IPS DF 4.7 (cell line): ENCODE measurements around the gene SMIM44.

Source experiments
- DNase-seq: peaks from one replicate; pipeline ENCODE4 v3.0.0-alpha.2; 2013; ENCODE audit warnings: low spot score; ENCODE audit errors: extremely low read depth

Gene SMIM44

GRCh38 chr19:3501780-3502179, 18.5 kb upstream of the SMIM44 start:
- DNase-seq, result no peak

DNA sequence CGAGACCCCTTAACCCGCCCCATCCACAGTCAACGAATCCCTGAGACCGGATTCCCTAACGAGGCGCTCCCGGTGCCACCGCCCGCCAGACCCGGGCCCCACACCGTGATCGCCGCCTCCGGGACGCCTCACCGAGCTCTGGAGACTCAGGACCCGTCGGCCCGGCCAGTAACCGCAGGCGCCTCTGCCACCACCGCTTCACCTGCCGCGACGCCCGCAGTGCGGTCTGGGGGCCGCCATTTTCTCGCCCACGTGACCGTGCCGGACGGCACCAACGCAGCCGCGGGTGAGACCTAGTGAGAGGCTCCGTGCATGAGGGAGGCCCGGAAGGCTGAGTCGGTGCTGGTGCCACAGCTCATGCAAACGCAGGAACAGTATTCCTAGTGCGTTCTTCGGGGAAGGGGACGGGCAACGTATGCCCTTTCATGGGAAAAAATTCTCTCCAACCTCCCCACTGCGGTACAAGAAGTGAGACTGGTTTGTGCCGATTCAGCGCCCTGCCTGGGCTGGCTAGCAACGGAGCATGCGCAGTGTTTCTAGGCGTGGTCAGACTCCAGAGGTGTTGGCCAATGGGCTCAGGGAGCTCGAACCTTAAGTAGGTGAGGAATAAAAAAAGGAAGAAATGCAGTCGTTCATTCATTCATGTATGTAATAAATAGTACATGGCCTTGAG, 17.3 kb upstream of the SMIM44 start, which contains the start of gene DOHH:
DOHH (minus strand) TSS at position 246 of the 673 bp plus-strand sequence. CDS start 3,860 bp downstream, outside the sequence.
- peak; percentile 94 for DNase-seq

DNA sequence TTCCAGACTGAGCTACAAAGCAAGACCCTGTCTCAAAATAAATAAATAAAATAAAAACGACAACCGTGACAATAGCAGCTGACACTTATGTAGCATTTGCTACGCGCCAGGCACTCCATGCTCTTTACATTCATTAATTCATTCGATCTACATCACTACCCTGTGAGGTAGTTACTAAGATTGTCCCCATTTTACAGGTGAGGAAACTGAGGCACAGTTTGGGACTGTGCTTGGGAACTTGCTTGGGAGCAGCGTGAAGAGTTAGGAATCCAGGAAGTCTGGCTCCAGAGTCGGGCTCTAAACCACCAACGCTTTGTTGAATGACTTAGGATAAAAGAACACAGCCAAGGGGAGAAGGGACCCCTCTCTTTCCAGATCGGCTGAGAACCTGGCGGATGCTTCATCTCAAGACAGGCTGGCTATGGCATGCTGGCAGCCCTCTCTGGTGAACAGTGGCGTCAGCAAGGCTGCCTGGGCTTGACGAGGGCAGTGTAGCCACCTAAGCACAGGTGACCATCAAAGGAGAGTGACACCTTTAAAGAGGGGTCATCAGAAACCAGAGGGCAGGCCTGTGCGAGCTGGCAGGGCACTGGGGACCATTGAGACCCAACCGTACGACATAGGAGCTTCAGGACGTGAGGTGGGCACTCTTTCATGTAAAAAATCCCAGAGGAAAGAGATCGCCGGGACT, 16.6 kb upstream of the SMIM44 start:
- DNase-seq, result no peak

GRCh38 chr19:3497757-3498520, 14.7 kb upstream of the SMIM44 start:
- DNase-seq, result no peak

GRCh38 chr19:3496392-3497273, 13.4 kb upstream of the SMIM44 start:
- DNase-seq, result no peak

GRCh38 chr19:3494559-3494958, 11.3 kb upstream of the SMIM44 start:
- no peak for DNase-seq

DNA sequence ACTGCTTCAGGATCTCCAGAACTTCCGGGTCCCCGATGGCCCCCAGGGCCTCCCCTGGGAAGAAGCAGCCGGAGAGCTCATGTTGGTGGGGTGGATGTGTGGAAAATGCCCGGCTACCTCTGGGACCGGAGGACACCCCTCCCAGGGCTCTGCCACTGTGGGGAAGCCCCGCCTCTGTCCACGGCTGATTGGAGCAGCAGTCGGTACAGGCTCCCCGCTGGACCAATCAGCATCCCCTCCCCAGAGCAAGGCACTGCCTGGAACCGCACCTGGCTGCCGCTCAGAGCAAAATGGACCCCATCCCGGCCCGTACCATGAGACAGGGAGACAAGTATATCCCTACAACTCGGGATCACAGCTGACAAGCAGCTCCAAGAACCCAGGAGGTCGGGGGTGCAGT, 10.8 kb upstream of the SMIM44 start:
- DNase-seq, result no peak

DNA sequence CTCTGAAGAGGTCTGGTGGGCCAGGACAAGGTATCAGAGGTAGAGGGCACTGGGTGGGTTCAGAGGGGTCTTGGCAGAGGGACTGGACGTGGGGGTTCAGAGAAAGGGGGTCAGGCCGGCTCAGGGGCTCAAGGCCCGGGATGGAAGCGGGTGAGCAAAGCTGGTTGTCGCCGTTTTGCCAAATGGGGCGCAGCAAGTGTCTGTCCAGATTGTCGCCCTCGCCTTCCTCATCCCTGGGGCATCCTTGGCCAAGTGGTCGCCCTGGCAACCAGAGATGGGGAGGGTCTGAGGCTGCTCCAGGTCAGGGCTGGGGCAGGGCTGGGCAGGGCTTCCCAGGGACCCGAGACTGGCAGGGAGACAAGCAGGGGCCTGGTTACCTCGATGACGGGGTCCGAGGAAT, 10.4 kb upstream of the SMIM44 start:
- no peak for DNase-seq

GRCh38 chr19:3492919-3493318, 9.7 kb upstream of the SMIM44 start:
- no peak for DNase-seq

DNA sequence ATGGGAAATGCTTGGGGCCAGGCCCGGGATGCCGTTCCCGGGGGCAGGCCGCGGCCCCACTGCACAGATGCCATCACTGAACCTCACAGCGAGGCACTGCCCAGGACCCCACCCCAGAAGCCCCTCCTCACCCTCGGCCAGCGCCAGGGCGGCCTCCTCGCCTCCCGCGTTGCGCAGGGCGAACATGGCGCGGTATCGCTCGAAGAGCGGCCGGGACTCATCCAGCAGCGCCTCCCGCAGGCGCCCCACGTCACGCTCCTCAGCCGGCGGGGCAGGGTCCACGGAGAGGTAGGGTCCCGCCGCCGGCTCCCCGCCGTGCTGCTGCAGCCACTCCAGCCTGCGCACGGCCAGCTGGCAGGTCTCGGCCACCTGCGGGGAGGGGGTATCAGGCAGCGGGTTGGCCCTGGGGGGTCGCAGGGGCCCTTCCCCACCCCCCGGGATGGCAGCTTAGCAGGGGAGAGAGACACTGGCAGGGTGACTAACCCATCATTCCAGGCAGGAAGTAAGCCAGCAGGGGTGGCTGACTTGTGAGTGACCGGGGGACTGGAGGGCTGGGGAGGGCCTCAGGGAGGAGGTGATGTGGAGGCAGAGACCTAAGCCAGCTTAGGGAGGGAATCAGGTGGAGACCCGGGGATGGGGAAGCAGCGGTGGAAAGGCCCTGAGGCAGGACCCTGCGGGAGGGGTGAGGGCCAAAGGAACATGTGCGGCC, 9.0 kb upstream of the SMIM44 start:
- DNase-seq, result no peak

DNA sequence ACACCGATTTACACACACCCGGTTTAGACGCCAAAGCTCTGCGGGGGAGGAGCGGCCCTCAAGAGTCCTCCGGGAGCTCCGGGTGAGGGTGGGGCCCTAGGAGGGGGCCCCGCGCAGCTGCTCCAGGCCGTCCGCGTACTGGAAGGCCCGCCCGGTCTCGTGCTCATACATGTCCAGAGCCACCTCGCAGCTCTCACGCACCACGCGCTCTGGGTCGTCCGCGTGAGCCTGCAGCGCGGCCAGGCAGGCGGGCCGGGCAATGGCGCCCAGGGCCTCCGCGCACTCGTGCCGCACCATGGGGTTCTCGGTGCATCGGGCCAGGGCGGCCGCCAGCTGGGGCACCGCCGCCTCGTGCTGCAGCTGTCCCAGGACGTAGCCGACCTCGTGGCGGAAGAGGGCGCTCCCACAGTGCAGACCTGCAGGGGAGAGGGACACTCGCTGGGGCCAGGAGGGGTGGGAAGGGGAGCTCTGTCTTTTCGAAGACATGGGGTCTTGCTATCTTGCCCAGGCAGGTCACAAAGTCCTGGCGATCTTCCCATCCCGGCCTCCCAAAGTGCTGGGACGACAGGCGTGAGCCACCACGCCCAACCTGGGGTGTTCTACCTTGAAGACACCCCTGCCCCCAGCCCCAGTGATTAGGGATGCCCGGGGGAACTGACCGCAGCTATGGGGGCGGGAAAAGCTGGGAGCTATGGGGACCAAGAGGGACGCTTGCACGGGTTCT, 8.3 kb upstream of the SMIM44 start:
- no peak for DNase-seq

DNA sequence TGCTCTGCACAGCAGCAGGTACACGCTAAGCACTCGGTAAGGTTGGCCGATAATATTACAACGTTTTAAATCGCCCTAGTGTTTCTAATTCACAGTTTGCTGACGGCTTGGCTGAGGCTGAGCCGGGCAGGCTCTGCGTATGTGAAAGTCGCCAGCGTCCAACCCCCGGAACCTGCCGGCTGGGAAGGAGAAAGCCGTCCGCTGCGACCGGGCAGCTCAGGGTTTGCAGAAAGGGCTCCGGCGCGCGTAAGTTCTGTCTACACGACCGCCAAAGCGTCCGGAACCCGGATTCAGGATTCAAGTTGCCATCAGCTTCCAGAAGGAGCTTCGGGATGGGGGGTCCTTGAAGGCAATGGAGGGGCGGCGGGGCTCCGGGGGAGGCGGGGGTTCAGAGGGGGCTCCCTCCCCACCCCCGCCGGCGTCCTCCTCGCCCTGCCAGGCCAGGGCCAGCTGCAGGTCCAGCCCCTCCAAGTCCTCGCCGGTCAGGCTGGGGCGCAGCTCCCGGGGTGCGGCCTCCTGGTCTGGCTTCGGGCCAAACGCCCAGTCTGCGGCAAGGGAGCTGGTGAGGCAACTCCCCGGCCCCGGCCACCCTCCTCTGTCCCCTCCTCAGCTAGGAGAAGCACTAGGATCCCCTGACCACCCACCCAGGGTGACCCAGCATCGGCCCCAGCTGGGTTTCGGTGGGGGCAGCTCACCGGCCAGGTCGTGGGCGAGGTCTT, 575 bp downstream of the SMIM44 start:
- DNase-seq, result no peak

- DNase-seq, result no peak
Observed at GRCh38 chr19:3481241-3482090, 1.8 kb downstream of the SMIM44 start.

- DNase-seq, result no peak
Observed at GRCh38 chr19:3480383-3481091, 2.7 kb downstream of the SMIM44 start, which contains the start of gene SMIM24. TSS of gene SMIM24 (minus strand) at chr19:3480525. CDS start at chr19:3480463, 62 bp downstream.

- no peak for DNase-seq
Observed at GRCh38 chr19:3479834-3480215, 3.4 kb downstream of the SMIM44 start.

GRCh38 chr19:3479177-3479833, 3.9 kb downstream of the SMIM44 start:
- DNase-seq, result no peak
